H1 (cell line): ENCODE measurements around the gene MDC1. TPM values are rescaled to one million over a fixed set of nuclear protein-coding genes. Genes with fewer than 3 reads are reported as not detected.

Experiments used
- ATF3 ChIP-seq: IDR thresholded peaks from 2 replicates; pipeline ENCODE4 v1.6.1; 2011; ENCODE audit warnings: low read depth, mild to moderate bottlenecking, low read length; ENCODE audit not compliant: insufficient read depth
- BCL11A ChIP-seq, 2 experiments: IDR thresholded peaks; one replicate each; pipeline ENCODE4 v1.6.1; 2011; ENCODE audit warnings: low read depth in 2 of 2, low read length in 2 of 2, mild to moderate bottlenecking in 2 of 2
- GTF2F1 ChIP-seq: IDR thresholded peaks from 2 replicates; pipeline ENCODE4 v1.6.1; 2012; ENCODE audit warnings: low read depth, low read length, improper control_type of control experiment, borderline replicate concordance
- POLR2A ChIP-seq, 2 experiments: IDR thresholded peaks; 1 replicate in 1 of 2; 2 replicates in 1 of 2; pipeline ENCODE4 v1.6.1; 2011; ENCODE audit warnings: low read depth in 2 of 2, low read length in 2 of 2, mild to moderate bottlenecking in 2 of 2; ENCODE audit errors: control extremely low read depth in 1 of 2
- RAD21 ChIP-seq, 2 experiments: IDR thresholded peaks in 1 of 2; conservative IDR thresholded peaks in 1 of 2; 2 replicates each; pipeline ENCODE4 v1.6.1; 2011; ENCODE audit warnings: low read depth in 2 of 2, low read length in 2 of 2, improper control_type of control experiment in 1 of 2, inconsistent platforms in 1 of 2, mild to moderate bottlenecking in 1 of 2, moderate library complexity in 1 of 2
- SRF ChIP-seq: IDR thresholded peaks from 2 replicates; pipeline ENCODE4 v1.6.1; 2011; ENCODE audit warnings: mild to moderate bottlenecking, low read depth, low read length, moderate library complexity
- TAF1 ChIP-seq: IDR thresholded peaks from 2 replicates; pipeline ENCODE4 v1.6.1; 2011; ENCODE audit warnings: mild to moderate bottlenecking, low read depth, low read length
- TEAD4 ChIP-seq: IDR thresholded peaks from 2 replicates; pipeline ENCODE4 v1.6.1; 2012; ENCODE audit warnings: low read depth, low read length, inconsistent platforms, mixed read lengths
- USF2 ChIP-seq: IDR thresholded peaks from 2 replicates; pipeline ENCODE4 v1.6.1; 2011; ENCODE audit warnings: low read length, improper control_type of control experiment
- polyA plus RNA-seq, 7 experiments: library from polyadenylated mRNA; depleted of rRNA in 3 of 7; stranded (reverse) in 5 of 7; unstranded in 2 of 7; fragments of >200 nt in 5 of 7; fragments of 200-250 nt in 2 of 7; gene quantifications; 1 replicate in 5 of 7; 2 replicates in 1 of 7; 4 replicates in 1 of 7; pipeline versions ENCODE4 v1.2.1 to v1.2.3, GENCODE V29; 2011 to 2013; ENCODE audit warnings: missing spikeins in 2 of 7, mixed read lengths in 2 of 7
- total RNA-seq: library from RNA; stranded (reverse); fragmentation: NEBNext Ultra II Directional; extraction: Animal tissue kit (Norgen Biotek cat#: 25700); gene quantifications from 2 replicates; pipeline ENCODE4 v1.2.1, GENCODE V29; 2021

Gene MDC1
- total and polyA plus RNA-seq, 2 of the 8 experiments (the other 6 are each of a cell fraction or from before 2014, with no cell fraction given) = 29.9 to 81.1 TPM

DNA sequence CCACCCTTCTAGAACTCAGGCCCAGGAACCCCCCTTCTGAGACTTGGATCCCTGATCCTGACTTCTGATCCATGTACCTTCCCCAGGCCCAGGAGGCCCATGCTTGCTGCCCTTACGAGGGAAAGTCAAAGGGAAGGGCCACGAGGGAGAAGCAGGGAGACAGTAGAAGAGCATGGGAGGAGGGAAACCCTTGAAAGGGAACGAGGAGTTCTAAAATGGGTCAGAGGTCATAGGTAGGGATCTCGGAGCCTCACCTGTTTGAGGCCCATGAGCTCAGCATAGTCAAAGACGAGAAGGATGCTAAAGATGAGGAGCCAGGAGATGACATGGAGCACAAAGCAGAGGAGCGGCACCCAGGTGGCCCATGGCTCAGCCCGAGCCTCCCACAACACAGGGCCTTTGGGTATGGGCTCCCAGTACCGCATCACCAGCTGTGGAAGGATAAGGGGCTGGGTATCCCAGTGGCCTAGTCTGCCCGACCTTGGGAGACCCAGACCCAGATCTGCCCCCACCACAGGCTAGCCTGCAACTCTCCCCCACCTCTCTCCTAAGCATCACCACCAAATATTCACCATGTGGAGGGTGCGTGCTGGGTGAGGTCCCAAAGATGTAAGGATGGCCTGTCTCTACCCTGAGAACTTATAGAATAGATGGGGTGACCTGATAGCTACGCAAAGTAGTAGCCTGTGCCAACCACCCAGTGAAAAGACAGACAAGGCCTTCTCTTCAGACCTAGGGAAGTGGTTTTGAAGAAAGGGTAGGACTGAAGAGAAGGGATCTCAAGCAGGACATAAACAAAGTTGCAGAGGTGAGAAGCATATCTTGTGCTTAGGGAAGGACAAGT, 27.8 kb downstream of the MDC1 start (continued):
- TF ChIP-seq ATF3 = no peak
- no peak for TF ChIP-seq POLR2A (IDR thresholded peaks at IDR 0.05; ENCODE audit: control extremely low read depth in 1 of 2, low read depth in 2 of 2, low read length in 2 of 2)
- no peak for TF ChIP-seq TEAD4
- no peak for TF ChIP-seq RAD21 (IDR thresholded peaks at IDR 0.05 in 1 of 2, conservative IDR thresholded peaks at IDR 0.05 in 1 of 2; ENCODE audit: low read depth in 2 of 2, low read length in 2 of 2)
- no peak for TF ChIP-seq BCL11A (IDR thresholded peaks at IDR 0.05; ENCODE audit: low read depth in 2 of 2, low read length in 2 of 2)
- TF ChIP-seq GTF2F1 = no peak
- TF ChIP-seq TAF1 = no peak
- TF ChIP-seq SRF = no peak
- no peak for TF ChIP-seq USF2
- TF ChIP-seq, all 59 proteins: peak for 0
